KOPT-K1 (cell line): Measurements from ENCODE around the gene BRINP3.

Experiments
- H3K27ac ChIP-seq: fragments of 200-600 bp; sonication (generic); 2 replicates; pipeline ENCODE4 v1.5.1; 2016; ENCODE audit warnings: antibody characterized with exemption, mild to moderate bottlenecking, low read depth, low read length; ENCODE audit not compliant: poor library complexity, severe bottlenecking
- H3K36me3 ChIP-seq: fragments of 200-600 bp; sonication (generic); 2 replicates; pipeline ENCODE4 v1.5.1; 2017; ENCODE audit warnings: antibody characterized with exemption, mild to moderate bottlenecking, low read length, moderate library complexity; ENCODE audit not compliant: insufficient read depth
- H3K9me3 ChIP-seq: fragments of 200-600 bp; sonication (generic); 2 replicates; pipeline ENCODE4 v1.5.1; 2017; ENCODE audit warnings: antibody characterized with exemption, low read length, mild to moderate bottlenecking; ENCODE audit not compliant: insufficient read depth, poor library complexity, severe bottlenecking

The BRINP3 gene

GRCh38 chr1:190474650-190475211 is 2.9 kb downstream of the BRINP3 start:
- no peaks in the 10 kb centered on the region for H3K36me3 ChIP-seq
- no peak overlapping the region for H3K27ac ChIP-seq
- no peaks in the 10 kb centered on the region for H3K9me3 ChIP-seq

- H3K36me3 ChIP-seq: no peaks in the 10 kb centered on the region
- H3K27ac ChIP-seq: no peak overlapping the region
- H3K9me3 ChIP-seq: no peaks in the 10 kb centered on the region
Observed at GRCh38 chr1:190474010-190474409, 3.7 kb downstream of the BRINP3 start.

GRCh38 chr1:190472494-190472893 is 5.2 kb downstream of the BRINP3 start:
- H3K27ac ChIP-seq: no peak overlapping the region
- no peaks in the 10 kb centered on the region for H3K9me3 ChIP-seq
- no peaks in the 10 kb centered on the region for H3K36me3 ChIP-seq

- no peak overlapping the region for H3K27ac ChIP-seq
- no peaks in the 10 kb centered on the region for H3K36me3 ChIP-seq
- H3K9me3 ChIP-seq: no peaks in the 10 kb centered on the region
Observed at GRCh38 chr1:190472042-190472441, 5.6 kb downstream of the BRINP3 start.

- Histone ChIP-seq H3K36me3 (no peaks in the 10 kb centered on the region), H3K9me3 (no peaks in the 10 kb centered on the region), H3K27ac (no peak overlapping the region)
Observed at GRCh38 chr1:190464690-190465089, 13.0 kb downstream of the BRINP3 start.

GRCh38 chr1:190456129-190456528 is 21.5 kb downstream of the BRINP3 start:
- Histone ChIP-seq H3K36me3 (no peaks in the 10 kb centered on the region), H3K27ac (no peak overlapping the region), H3K9me3 (no peaks in the 10 kb centered on the region)

GRCh38 chr1:190455631-190456030 is 22.0 kb downstream of the BRINP3 start:
- Histone ChIP-seq H3K36me3 (no peaks in the 10 kb centered on the region), H3K9me3 (no peaks in the 10 kb centered on the region), H3K27ac (no peak overlapping the region)

GRCh38 chr1:190453550-190453949 is 24.1 kb downstream of the BRINP3 start:
- Histone ChIP-seq H3K9me3 (no peaks in the 10 kb centered on the region), H3K36me3 (no peaks in the 10 kb centered on the region), H3K27ac (no peak overlapping the region)

- Histone ChIP-seq H3K9me3 (no peaks in the 10 kb centered on the region), H3K27ac (no peak overlapping the region), H3K36me3 (no peaks in the 10 kb centered on the region)
Observed at GRCh38 chr1:190452272-190452848, 25.3 kb downstream of the BRINP3 start.

GRCh38 chr1:190444464-190444863 is 33.2 kb downstream of the BRINP3 start:
- no peaks in the 10 kb centered on the region for H3K36me3 ChIP-seq
- no peaks in the 10 kb centered on the region for H3K9me3 ChIP-seq
- H3K27ac ChIP-seq: no peak overlapping the region

GRCh38 chr1:190439447-190439846 is 38.2 kb downstream of the BRINP3 start:
- Histone ChIP-seq H3K36me3 (no peaks in the 10 kb centered on the region), H3K27ac (no peak overlapping the region), H3K9me3 (no peaks in the 10 kb centered on the region)

- H3K9me3 ChIP-seq: no peaks in the 10 kb centered on the region
- H3K27ac ChIP-seq: no peak overlapping the region
- H3K36me3 ChIP-seq: no peaks in the 10 kb centered on the region
Observed at GRCh38 chr1:190436615-190437014, 41.0 kb downstream of the BRINP3 start.

- Histone ChIP-seq H3K9me3 (no peaks in the 10 kb centered on the region), H3K36me3 (no peaks in the 10 kb centered on the region), H3K27ac (no peak overlapping the region)
Observed at GRCh38 chr1:190429932-190430331, 47.7 kb downstream of the BRINP3 start.

GRCh38 chr1:190429141-190429540 is 48.5 kb downstream of the BRINP3 start:
- no peak overlapping the region for H3K27ac ChIP-seq
- H3K9me3 ChIP-seq: no peaks in the 10 kb centered on the region
- H3K36me3 ChIP-seq: no peaks in the 10 kb centered on the region

GRCh38 chr1:190416239-190416638 is 61.4 kb downstream of the BRINP3 start:
- H3K9me3 ChIP-seq: no peaks in the 10 kb centered on the region
- H3K36me3 ChIP-seq: no peaks in the 10 kb centered on the region

GRCh38 chr1:190413142-190413541 is 64.5 kb downstream of the BRINP3 start:
- H3K9me3 ChIP-seq: no peaks in the 10 kb centered on the region

More at GRCh38 chr1:190416239-190416638, 61.4 kb downstream of the BRINP3 start:
- no peak overlapping the region for H3K27ac ChIP-seq

More at GRCh38 chr1:190413142-190413541, 64.5 kb downstream of the BRINP3 start:
- H3K27ac ChIP-seq: no peak overlapping the region
- H3K36me3 ChIP-seq: no peaks in the 10 kb centered on the region
